Fibroblast of lung (primary cell): ENCODE data around the gene CRYL1. TPM values are rescaled to one million over a fixed set of nuclear protein-coding genes. Genes with fewer than 3 reads are reported as not detected.

ENCODE experiments used
- DNase-seq, 2 donors: peaks; one replicate each; pipeline versions ENCODE4 v3.0.0 to v3.0.0-alpha.2; 2010; ENCODE audit warnings: low read depth in 2 of 2
- H2AFZ ChIP-seq: 2 replicates; pipeline ENCODE4 v1.5.1; 2012; ENCODE audit warnings: low read length, control low read depth, inconsistent platforms
- H3K27ac ChIP-seq: 2 replicates; pipeline ENCODE4 v1.5.1; 2011; ENCODE audit warnings: low read length, control low read depth; ENCODE audit not compliant: insufficient read depth
- H3K27me3 ChIP-seq: 2 replicates; pipeline ENCODE4 v1.5.1; 2011; ENCODE audit warnings: mild to moderate bottlenecking, low read length; ENCODE audit not compliant: control insufficient read depth, insufficient read depth
- H3K36me3 ChIP-seq: 2 replicates; pipeline ENCODE4 v1.5.1; 2011; ENCODE audit warnings: low read length; ENCODE audit not compliant: control insufficient read depth, insufficient read depth
- H3K4me1 ChIP-seq: 2 replicates; pipeline ENCODE4 v1.5.1; 2011; ENCODE audit warnings: low read length; ENCODE audit not compliant: control insufficient read depth, insufficient read depth; ENCODE audit errors: extremely low read depth
- H3K4me2 ChIP-seq: 2 replicates; pipeline ENCODE4 v1.5.1; 2011; ENCODE audit warnings: low read length, control low read depth; ENCODE audit not compliant: insufficient read depth; ENCODE audit errors: extremely low read depth
- H3K4me3 ChIP-seq, 4 experiments: fragments of 200-600 bp in 1 of 4; sonication (generic) in 1 of 4; replicated peaks in 1 of 4; 2 replicates each; pipeline ENCODE4 v1.5.1; 2011 to 2016; ENCODE audit warnings: low read length in 4 of 4, low read depth in 3 of 4, mild to moderate bottlenecking in 3 of 4, control low read depth in 2 of 4, inconsistent platforms in 1 of 4, mixed read lengths in 1 of 4; ENCODE audit not compliant: insufficient read depth in 1 of 4; ENCODE audit errors: control extremely low read depth in 1 of 4
- H3K79me2 ChIP-seq: 2 replicates; pipeline ENCODE4 v1.5.1; 2012; ENCODE audit warnings: mild to moderate bottlenecking, low read length, inconsistent platforms; ENCODE audit not compliant: control insufficient read depth, insufficient read depth
- H3K9ac ChIP-seq: 2 replicates; pipeline ENCODE4 v1.5.1; 2011; ENCODE audit warnings: mild to moderate bottlenecking, low read length, control low read depth; ENCODE audit not compliant: insufficient read depth
- H3K9me3 ChIP-seq: 2 replicates; pipeline ENCODE4 v1.5.1; 2012; ENCODE audit warnings: low read depth, low read length; ENCODE audit not compliant: control insufficient read depth, insufficient read depth
- H4K20me1 ChIP-seq: 2 replicates; pipeline ENCODE4 v1.5.1; 2011; ENCODE audit warnings: low read length; ENCODE audit not compliant: control insufficient read depth, insufficient read depth; ENCODE audit errors: extremely low read depth
- CTCF ChIP-seq, 2 donors: IDR thresholded peaks in 1 of 2; conservative IDR thresholded peaks in 1 of 2; 1 replicate in 1 of 2; 2 replicates in 1 of 2; pipeline ENCODE4 v1.5.1; 2011 to 2012; ENCODE audit warnings: low read length in 2 of 2, control low read depth in 1 of 2, inconsistent platforms in 1 of 2, low read depth in 1 of 2, mild to moderate bottlenecking in 1 of 2
- EZH2 ChIP-seq: IDR thresholded peaks from 2 replicates; pipeline ENCODE4 v1.5.1; 2012; ENCODE audit warnings: low read length, control low read depth, mild to moderate bottlenecking; ENCODE audit errors: missing control alignments
- polyA plus RNA-seq, 2 donors: library from polyadenylated mRNA; depleted of rRNA in 1 of 2; stranded (reverse) in 1 of 2; unstranded in 1 of 2; fragments of >200 nt; gene quantifications; 2 replicates each; pipeline ENCODE4 v1.2.1, GENCODE V29; 2011 to 2012; ENCODE audit warnings: missing spikeins in 1 of 2
- total RNA-seq: library from RNA; depleted of rRNA; stranded (reverse); fragments of >200 nt; gene quantifications from 2 replicates; pipeline ENCODE4 v1.2.1, GENCODE V29; 2014

CRYL1 gene
- total and polyA plus RNA-seq, 2 donors (not counting 1 experiment from before 2014, with no cell fraction given) = 18.3 to 20.1 TPM

- Histone ChIP-seq H3K9ac (no peak overlapping the region), H3K79me2 (no peaks in the 10 kb centered on the region), H3K4me1 (no peaks in the 10 kb centered on the region), H3K4me3 (no peak overlapping the region), H3K27me3 (no peaks in the 10 kb centered on the region), H2AFZ (no peak overlapping the region), H3K9me3 (no peaks in the 10 kb centered on the region), H4K20me1 (no peaks in the 10 kb centered on the region), H3K4me2 (no peak overlapping the region), H3K27ac (no peak overlapping the region), H3K36me3 (no peaks in the 10 kb centered on the region)
- TF ChIP-seq CTCF (conservative IDR thresholded peaks at IDR 0.05 in 1 of 2, IDR thresholded peaks at IDR 0.05 in 1 of 2; ENCODE audit: low read depth in 1 of 2, low read length in 2 of 2) (no peak), EZH2 (no peak)
- DNase-seq = no peak
Measured at GRCh38 chr13:20503088-20504083, 22.3 kb downstream of the CRYL1 start.

- no peak overlapping the region for H3K4me3 ChIP-seq
- no peaks in the 10 kb centered on the region for H4K20me1 ChIP-seq
- no peaks in the 10 kb centered on the region for H3K79me2 ChIP-seq
- H3K9me3 ChIP-seq = no peaks in the 10 kb centered on the region
- H3K27ac ChIP-seq = no peak overlapping the region
- H3K4me2 ChIP-seq = no peak overlapping the region
- H3K9ac ChIP-seq = no peak overlapping the region
- H3K27me3 ChIP-seq = no peaks in the 10 kb centered on the region
- no peaks in the 10 kb centered on the region for H3K4me1 ChIP-seq
- DNase-seq = no peak
- TF ChIP-seq CTCF (conservative IDR thresholded peaks at IDR 0.05 in 1 of 2, IDR thresholded peaks at IDR 0.05 in 1 of 2; ENCODE audit: low read depth in 1 of 2, low read length in 2 of 2) = no peak
- TF ChIP-seq EZH2 = no peak
- no peaks in the 10 kb centered on the region for H3K36me3 ChIP-seq
- no peak overlapping the region for H2AFZ ChIP-seq
Measured at GRCh38 chr13:20501592-20501991, 24.1 kb downstream of the CRYL1 start.

GRCh38 chr13:20501120-20501519, 24.5 kb downstream of the CRYL1 start:
- DNase-seq = no peak

More at GRCh38 chr13:20501120-20501519, 24.5 kb downstream of the CRYL1 start:
- Histone ChIP-seq H3K79me2 (no peaks in the 10 kb centered on the region), H3K9ac (no peak overlapping the region), H3K27me3 (no peaks in the 10 kb centered on the region), H4K20me1 (no peaks in the 10 kb centered on the region), H3K36me3 (no peaks in the 10 kb centered on the region), H3K9me3 (no peaks in the 10 kb centered on the region), H3K4me1 (no peaks in the 10 kb centered on the region), H3K27ac (no peak overlapping the region), H2AFZ (no peak overlapping the region), H3K4me3 (no peak overlapping the region), H3K4me2 (no peak overlapping the region)
- TF ChIP-seq CTCF (conservative IDR thresholded peaks at IDR 0.05 in 1 of 2, IDR thresholded peaks at IDR 0.05 in 1 of 2; ENCODE audit: low read depth in 1 of 2, low read length in 2 of 2) (no peak), EZH2 (no peak)
